ENCODE measurements around the gene A4GALT. TPM values are rescaled to one million over a fixed set of nuclear protein-coding genes. Genes with fewer than 3 reads are reported as not detected.
"Not testable (repeated sequence)": the region's sequence is repeated elsewhere in the genome, so short reads cannot be mapped to it uniquely, and the experiment has no call there.

A4GALT gene
- total RNA-seq, 4 donors from 2014 or later: 5.8 to 13.3 (median 8.6) TPM

- H3K36me3 ChIP-seq: no peaks in the 10 kb centered on the region
- ATAC-seq: peak; percentile 81 to 82
- H3K27me3 ChIP-seq: no peaks in the 10 kb centered on the region
- H3K4me1 ChIP-seq: peaks cover 8 to 12% of the 10 kb centered on the region in 2 donors
- in situ Hi-C loops (cut with MboI; ENCODE audit: low sequenced_read_pairs in 4 of 4) (no loop called here), intact Hi-C loops (cut with DNase I; ENCODE audit: low total_unique reads) (no loop called here)
- no peaks in the 10 kb centered on the region for H3K9me3 ChIP-seq
- no peak for TF ChIP-seq POLR2A (IDR thresholded peaks at IDR 0.05)
- TF ChIP-seq, protein P1, sequence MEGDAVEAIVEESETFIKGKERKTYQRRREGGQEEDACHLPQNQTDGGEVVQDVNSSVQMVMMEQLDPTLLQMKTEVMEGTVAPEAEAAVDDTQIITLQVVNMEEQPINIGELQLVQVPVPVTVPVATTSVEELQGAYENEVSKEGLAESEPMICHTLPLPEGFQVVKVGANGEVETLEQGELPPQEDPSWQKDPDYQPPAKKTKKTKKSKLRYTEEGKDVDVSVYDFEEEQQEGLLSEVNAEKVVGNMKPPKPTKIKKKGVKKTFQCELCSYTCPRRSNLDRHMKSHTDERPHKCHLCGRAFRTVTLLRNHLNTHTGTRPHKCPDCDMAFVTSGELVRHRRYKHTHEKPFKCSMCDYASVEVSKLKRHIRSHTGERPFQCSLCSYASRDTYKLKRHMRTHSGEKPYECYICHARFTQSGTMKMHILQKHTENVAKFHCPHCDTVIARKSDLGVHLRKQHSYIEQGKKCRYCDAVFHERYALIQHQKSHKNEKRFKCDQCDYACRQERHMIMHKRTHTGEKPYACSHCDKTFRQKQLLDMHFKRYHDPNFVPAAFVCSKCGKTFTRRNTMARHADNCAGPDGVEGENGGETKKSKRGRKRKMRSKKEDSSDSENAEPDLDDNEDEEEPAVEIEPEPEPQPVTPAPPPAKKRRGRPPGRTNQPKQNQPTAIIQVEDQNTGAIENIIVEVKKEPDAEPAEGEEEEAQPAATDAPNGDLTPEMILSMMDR (IDR thresholded peaks at IDR 0.05 in 4 of 5, conservative IDR thresholded peaks at IDR 0.05 in 1 of 5): no peak
- no peak overlapping the region for H3K4me3 ChIP-seq
- peak overlapping the region; percentile 68 to 82 (median 76) for H3K27ac ChIP-seq
- peak; percentile 59 to 84 for DNase-seq
Measured at GRCh38 chr22:42743501-42743991, 22.9 kb upstream of the A4GALT start.

- Histone ChIP-seq H3K4me1 (peaks cover 8 to 12% of the 10 kb centered on the region in 2 donors), H3K27me3 (no peaks in the 10 kb centered on the region), H3K9me3 (no peaks in the 10 kb centered on the region), H3K4me3 (no peak overlapping the region), H3K27ac (peak overlapping the region; percentile 68 to 82 (median 76)), H3K36me3 (no peaks in the 10 kb centered on the region)
- intact Hi-C loops (cut with DNase I; ENCODE audit: low total_unique reads): no loop called here
- no peak for TF ChIP-seq POLR2A (IDR thresholded peaks at IDR 0.05)
- TF ChIP-seq, protein P1 (IDR thresholded peaks at IDR 0.05 in 4 of 5, conservative IDR thresholded peaks at IDR 0.05 in 1 of 5): no peak
- ATAC-seq (peak; percentile 46 to 55), DNase-seq (peak; percentile 25 to 51)
- in situ Hi-C loops (cut with MboI; ENCODE audit: low sequenced_read_pairs in 4 of 4): no loop called here
Measured at GRCh38 chr22:42742940-42743339, 22.3 kb upstream of the A4GALT start.

GRCh38 chr22:42740320-42740719, 19.6 kb upstream of the A4GALT start:
- H3K4me3 ChIP-seq; in situ Hi-C loops (cut with MboI; ENCODE audit: low sequenced_read_pairs in 4 of 4); H3K9me3 ChIP-seq; DNase-seq; ATAC-seq; H3K36me3 ChIP-seq; H3K27me3 ChIP-seq; H3K27ac ChIP-seq; intact Hi-C loops (cut with DNase I; ENCODE audit: low total_unique reads): not testable (repeated sequence)
- peaks cover 8 to 12% of the 10 kb centered on the region in 2 donors for H3K4me1 ChIP-seq

DNA sequence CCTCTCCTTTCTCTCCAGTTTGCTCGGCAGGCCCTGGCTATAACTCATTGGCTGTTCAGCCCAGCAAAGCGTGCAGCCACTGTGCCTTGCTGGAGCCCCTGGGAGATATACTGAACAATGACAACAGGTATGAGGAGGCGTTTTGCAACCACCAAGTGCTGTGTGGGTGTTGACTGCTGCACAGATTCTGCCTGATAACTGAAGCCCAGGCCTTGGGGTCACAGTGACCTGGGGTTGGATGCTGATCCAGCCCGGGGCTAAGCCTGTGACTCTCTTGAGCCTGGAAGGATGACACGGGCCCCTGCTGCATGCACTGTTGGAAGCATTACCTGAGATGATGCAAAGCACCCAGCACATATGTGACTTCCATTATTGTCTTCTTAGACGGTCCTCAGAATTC, 13.7 kb upstream of the A4GALT start:
- H3K27me3 ChIP-seq: no peaks in the 10 kb centered on the region
- H3K4me1 ChIP-seq: no peaks in the 10 kb centered on the region
- ATAC-seq: no peak
- H3K27ac ChIP-seq: no peak overlapping the region
- no peak overlapping the region for H3K4me3 ChIP-seq
- no peaks in the 10 kb centered on the region for H3K9me3 ChIP-seq
- TF ChIP-seq, protein P1 (IDR thresholded peaks at IDR 0.05 in 4 of 5, conservative IDR thresholded peaks at IDR 0.05 in 1 of 5): no peak
- TF ChIP-seq POLR2A (IDR thresholded peaks at IDR 0.05): no peak
- H3K36me3 ChIP-seq: no peaks in the 10 kb centered on the region
- DNase-seq: no peak
- intact Hi-C loops (cut with DNase I; ENCODE audit: low total_unique reads) (no loop called here), in situ Hi-C loops (cut with MboI; ENCODE audit: low sequenced_read_pairs in 4 of 4) (no loop called here)

GRCh38 chr22:42733394-42733793, 12.7 kb upstream of the A4GALT start:
- H3K36me3 ChIP-seq; intact Hi-C loops (cut with DNase I; ENCODE audit: low total_unique reads); H3K4me3 ChIP-seq; DNase-seq; H3K27ac ChIP-seq; H3K27me3 ChIP-seq; ATAC-seq; in situ Hi-C loops (cut with MboI; ENCODE audit: low sequenced_read_pairs in 4 of 4); H3K9me3 ChIP-seq; H3K4me1 ChIP-seq: not testable (repeated sequence)

DNA sequence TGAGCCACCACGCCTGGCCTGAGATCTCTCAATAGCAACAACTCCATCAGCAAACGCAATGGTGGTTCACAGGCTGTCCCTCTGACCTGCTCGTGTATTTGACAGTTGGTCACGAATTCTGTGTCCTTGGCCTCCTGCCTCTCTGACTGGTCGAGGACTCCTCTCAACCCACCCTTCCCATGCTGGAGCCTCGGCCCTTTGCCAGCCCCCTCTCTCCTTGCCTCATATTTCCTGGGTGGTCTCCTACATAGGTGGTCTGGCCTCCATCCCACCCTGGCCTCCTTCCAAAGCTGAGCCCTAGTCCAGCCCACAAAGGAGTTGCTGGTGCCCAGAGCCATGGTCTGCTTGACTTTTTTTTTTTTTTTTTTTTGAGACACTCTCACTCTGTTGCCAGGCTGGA, 11.4 kb upstream of the A4GALT start:
- intact Hi-C loops (cut with DNase I; ENCODE audit: low total_unique reads): no loop called here
- no peaks in the 10 kb centered on the region for H3K27me3 ChIP-seq
- H3K4me3 ChIP-seq: no peak overlapping the region
- no peaks in the 10 kb centered on the region for H3K9me3 ChIP-seq
- TF ChIP-seq, protein P1 (IDR thresholded peaks at IDR 0.05 in 4 of 5, conservative IDR thresholded peaks at IDR 0.05 in 1 of 5): no peak
- TF ChIP-seq POLR2A (IDR thresholded peaks at IDR 0.05): no peak
- H3K27ac ChIP-seq: no peak overlapping the region
- DNase-seq (no peak), ATAC-seq (no peak)
- no peaks in the 10 kb centered on the region for H3K4me1 ChIP-seq
- no peaks in the 10 kb centered on the region for H3K36me3 ChIP-seq
- in situ Hi-C loops (cut with MboI; ENCODE audit: low sequenced_read_pairs in 4 of 4): no loop called here

Measured in gastrocnemius medialis (tissue), 4 donors.